SK-N-SH treated with all-trans-retinoic acid at 6 μM for 48 hours (cell line): ENCODE data around the gene LCA5.
A peak's percentile ranks its signal among the peaks of the same experiment; 100 is the strongest.

Experiments used
- ATAC-seq: fragments of 200-7000 bp; cut with Tn5 transposase; 3 replicates; pipeline ENCODE4 v1.9.1; 2020; ENCODE audit warnings: mild to moderate bottlenecking, moderate library complexity
- ARNTL ChIP-seq: fragments of 450-650 bp; formaldehyde crosslinking; IDR thresholded peaks from 2 replicates; pipeline ENCODE4 v1.5.0; 2020; ENCODE audit warnings: low read depth, mild to moderate bottlenecking, moderate library complexity, borderline replicate concordance
- BACH2 ChIP-seq: fragments of 250-450 bp; sonication (Bioruptor Pico); IDR thresholded peaks from 2 replicates; pipeline ENCODE4 v1.9.0; 2021; ENCODE audit warnings: mild to moderate bottlenecking, borderline replicate concordance
- CSDC2 ChIP-seq: fragments of 250-450 bp; sonication (Bioruptor Pico); IDR thresholded peaks from 2 replicates; pipeline ENCODE4 v1.5.0; 2020; ENCODE audit warnings: mild to moderate bottlenecking, moderate library complexity
- ESRRG ChIP-seq: fragments of 250-450 bp; sonication (Bioruptor Pico); IDR thresholded peaks from 2 replicates; pipeline ENCODE4 v1.6.1; 2021; ENCODE audit warnings: mild to moderate bottlenecking
- GLIS3 ChIP-seq: fragments of 250-450 bp; sonication (Bioruptor Pico); IDR thresholded peaks from 2 replicates; pipeline ENCODE4 v1.5.0; 2020; ENCODE audit warnings: mild to moderate bottlenecking, moderate library complexity
- ISL1 ChIP-seq: fragments of 250-450 bp; sonication (Bioruptor Pico); IDR thresholded peaks from 2 replicates; pipeline ENCODE4 v2.1.2; 2022; ENCODE audit warnings: mild to moderate bottlenecking, moderate library complexity
- OSR1 ChIP-seq: fragments of 250-450 bp; sonication (Bioruptor Pico); IDR thresholded peaks from 2 replicates; pipeline ENCODE4 v1.8.0; 2022; ENCODE audit warnings: moderate library complexity, mild to moderate bottlenecking, inconsistent platforms
- PATZ1 ChIP-seq: fragments of 250-450 bp; sonication (Bioruptor Pico); IDR thresholded peaks from 2 replicates; pipeline ENCODE4 v1.8.0; 2020; ENCODE audit warnings: mild to moderate bottlenecking, moderate library complexity, borderline replicate concordance
- PPARA ChIP-seq: fragments of 250-450 bp; sonication (Bioruptor Pico); IDR thresholded peaks from 2 replicates; pipeline ENCODE4 v1.5.0; 2020; ENCODE audit warnings: mild to moderate bottlenecking, borderline replicate concordance
- SNAI2 ChIP-seq: fragments of 250-450 bp; sonication (Bioruptor Pico); IDR thresholded peaks from 2 replicates; pipeline ENCODE4 v1.5.0; 2020; ENCODE audit warnings: mild to moderate bottlenecking, moderate library complexity
- TCF4 ChIP-seq: fragments of 250-450 bp; sonication (Bioruptor Pico); IDR thresholded peaks from 2 replicates; pipeline ENCODE4 v1.8.0; 2021; ENCODE audit warnings: mild to moderate bottlenecking, moderate library complexity, borderline replicate concordance
- TOX ChIP-seq: fragments of 250-450 bp; sonication (Bioruptor Pico); IDR thresholded peaks from 2 replicates; pipeline ENCODE4 v1.8.0; 2021; ENCODE audit warnings: mild to moderate bottlenecking, moderate library complexity, borderline replicate concordance
- ZC3H10 ChIP-seq: fragments of 250-450 bp; sonication (Bioruptor Pico); IDR thresholded peaks from 2 replicates; pipeline ENCODE4 v1.5.1; 2021; ENCODE audit warnings: mild to moderate bottlenecking, moderate library complexity
- ZFP3 ChIP-seq: fragments of 250-450 bp; sonication (Bioruptor Pico); IDR thresholded peaks from 2 replicates; pipeline ENCODE4 v1.5.0; 2020; ENCODE audit warnings: mild to moderate bottlenecking, moderate library complexity
- ZFP30 ChIP-seq: fragments of 450-650 bp; formaldehyde crosslinking; IDR thresholded peaks from 2 replicates; pipeline ENCODE4 v1.5.0; 2022; ENCODE audit warnings: mild to moderate bottlenecking, moderate library complexity
- ZNF565 ChIP-seq: fragments of 450-650 bp; formaldehyde crosslinking; conservative IDR thresholded peaks from 2 replicates; pipeline ENCODE4 v1.5.0; 2020; ENCODE audit warnings: low read depth, mild to moderate bottlenecking, moderate library complexity
- ZNF70 ChIP-seq: fragments of 450-650 bp; formaldehyde crosslinking; IDR thresholded peaks from 2 replicates; pipeline ENCODE4 v1.5.0; 2020; ENCODE audit warnings: mild to moderate bottlenecking, moderate library complexity
- ZNF8 ChIP-seq: fragments of 450-650 bp; formaldehyde crosslinking; IDR thresholded peaks from 2 replicates; pipeline ENCODE4 v1.5.0; 2020; ENCODE audit warnings: mild to moderate bottlenecking, moderate library complexity
- TF ChIP-seq, protein P1 (sequence below): fragments of 250-450 bp; sonication (Bioruptor Pico); IDR thresholded peaks from 2 replicates; pipeline ENCODE4 v1.5.1; 2020; ENCODE audit warnings: low read depth, mild to moderate bottlenecking, moderate library complexity
- TF ChIP-seq, protein P2 (sequence below): fragments of 250-450 bp; sonication (Bioruptor Pico); IDR thresholded peaks from 2 replicates; pipeline ENCODE4 v1.5.0; 2020; ENCODE audit warnings: mild to moderate bottlenecking, moderate library complexity
- TF ChIP-seq, protein P3 (sequence below): fragments of 250-450 bp; sonication (Bioruptor Pico); IDR thresholded peaks from 2 replicates; pipeline ENCODE4 v1.8.0; 2021; ENCODE audit warnings: low read depth, mild to moderate bottlenecking, moderate library complexity, borderline replicate concordance

Gene LCA5

GRCh38 chr6:79570129-79571029 lies 33.1 kb upstream of the LCA5 start:
- peak; percentile 87 for ATAC-seq
- TF ChIP-seq TCF4 (CRISPR knock-in tag) (no peak), ISL1 (CRISPR knock-in tag) (0 out of 2 replicates have a peak, but pooled peaks have one; percentile 33)

DNA sequence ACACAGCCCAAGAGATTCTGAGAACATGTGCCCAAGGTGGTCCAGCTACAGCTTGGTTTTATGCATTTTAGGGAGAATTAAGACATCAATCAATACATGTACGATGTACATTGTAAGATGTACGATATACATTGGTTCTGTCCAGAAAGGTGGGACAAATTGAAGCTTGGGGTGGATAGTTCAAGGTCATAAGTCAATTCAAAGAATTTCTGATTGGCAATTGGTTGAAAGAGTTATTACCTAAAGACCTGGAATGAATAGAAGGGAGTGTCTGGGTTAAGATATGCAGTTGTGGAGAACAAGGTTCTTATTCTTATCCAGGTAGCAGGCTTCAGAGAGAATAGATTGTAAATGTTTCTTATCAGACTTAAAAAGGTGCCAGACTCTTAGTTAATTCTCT lies 31.8 kb upstream of the LCA5 start:
- ATAC-seq = no peak
- no peak for TF ChIP-seq ZC3H10 (CRISPR knock-in tag)
- no peak for TF ChIP-seq ESRRG (CRISPR knock-in tag)
- no peak for TF ChIP-seq ARNTL (CRISPR knock-in tag)
- no peak for TF ChIP-seq SNAI2
- TF ChIP-seq, protein P1, sequence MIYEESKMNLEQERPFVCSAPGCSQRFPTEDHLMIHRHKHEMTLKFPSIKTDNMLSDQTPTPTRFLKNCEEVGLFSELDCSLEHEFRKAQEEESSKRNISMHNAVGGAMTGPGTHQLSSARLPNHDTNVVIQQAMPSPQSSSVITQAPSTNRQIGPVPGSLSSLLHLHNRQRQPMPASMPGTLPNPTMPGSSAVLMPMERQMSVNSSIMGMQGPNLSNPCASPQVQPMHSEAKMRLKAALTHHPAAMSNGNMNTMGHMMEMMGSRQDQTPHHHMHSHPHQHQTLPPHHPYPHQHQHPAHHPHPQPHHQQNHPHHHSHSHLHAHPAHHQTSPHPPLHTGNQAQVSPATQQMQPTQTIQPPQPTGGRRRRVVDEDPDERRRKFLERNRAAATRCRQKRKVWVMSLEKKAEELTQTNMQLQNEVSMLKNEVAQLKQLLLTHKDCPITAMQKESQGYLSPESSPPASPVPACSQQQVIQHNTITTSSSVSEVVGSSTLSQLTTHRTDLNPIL (CRISPR knock-in tag) = no peak
- TF ChIP-seq TCF4 (CRISPR knock-in tag) = no peak
- no peak for TF ChIP-seq ZNF8 (CRISPR knock-in tag)

DNA sequence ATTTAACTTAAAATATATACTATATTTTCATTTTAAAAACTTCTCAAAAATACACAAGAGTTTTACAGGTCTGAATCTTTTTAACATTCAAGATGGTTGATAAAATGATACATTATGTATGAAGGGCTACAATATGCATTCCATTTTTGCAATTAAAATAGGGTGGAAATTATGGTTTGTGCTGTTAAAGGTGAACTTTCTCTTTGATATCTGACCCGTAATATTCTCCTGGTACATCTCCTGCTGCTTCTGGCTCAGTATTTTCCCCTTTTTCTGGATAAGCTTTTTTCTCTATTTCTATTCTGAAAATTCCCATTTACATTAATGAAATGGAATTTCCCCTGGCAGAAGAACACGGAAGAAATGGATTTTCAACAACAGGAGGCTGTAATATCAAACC lies 27.4 kb upstream of the LCA5 start:
- TF ChIP-seq, protein P1 (CRISPR knock-in tag) = no peak
- no peak for TF ChIP-seq ZNF70
- TF ChIP-seq ISL1 (CRISPR knock-in tag) = no peak
- TF ChIP-seq PATZ1 (CRISPR knock-in tag) = no peak
- no peak for TF ChIP-seq ARNTL (CRISPR knock-in tag)
- TF ChIP-seq ZFP3 (CRISPR knock-in tag) = no peak
- no peak for TF ChIP-seq CSDC2 (CRISPR knock-in tag)
- TF ChIP-seq, protein P2, sequence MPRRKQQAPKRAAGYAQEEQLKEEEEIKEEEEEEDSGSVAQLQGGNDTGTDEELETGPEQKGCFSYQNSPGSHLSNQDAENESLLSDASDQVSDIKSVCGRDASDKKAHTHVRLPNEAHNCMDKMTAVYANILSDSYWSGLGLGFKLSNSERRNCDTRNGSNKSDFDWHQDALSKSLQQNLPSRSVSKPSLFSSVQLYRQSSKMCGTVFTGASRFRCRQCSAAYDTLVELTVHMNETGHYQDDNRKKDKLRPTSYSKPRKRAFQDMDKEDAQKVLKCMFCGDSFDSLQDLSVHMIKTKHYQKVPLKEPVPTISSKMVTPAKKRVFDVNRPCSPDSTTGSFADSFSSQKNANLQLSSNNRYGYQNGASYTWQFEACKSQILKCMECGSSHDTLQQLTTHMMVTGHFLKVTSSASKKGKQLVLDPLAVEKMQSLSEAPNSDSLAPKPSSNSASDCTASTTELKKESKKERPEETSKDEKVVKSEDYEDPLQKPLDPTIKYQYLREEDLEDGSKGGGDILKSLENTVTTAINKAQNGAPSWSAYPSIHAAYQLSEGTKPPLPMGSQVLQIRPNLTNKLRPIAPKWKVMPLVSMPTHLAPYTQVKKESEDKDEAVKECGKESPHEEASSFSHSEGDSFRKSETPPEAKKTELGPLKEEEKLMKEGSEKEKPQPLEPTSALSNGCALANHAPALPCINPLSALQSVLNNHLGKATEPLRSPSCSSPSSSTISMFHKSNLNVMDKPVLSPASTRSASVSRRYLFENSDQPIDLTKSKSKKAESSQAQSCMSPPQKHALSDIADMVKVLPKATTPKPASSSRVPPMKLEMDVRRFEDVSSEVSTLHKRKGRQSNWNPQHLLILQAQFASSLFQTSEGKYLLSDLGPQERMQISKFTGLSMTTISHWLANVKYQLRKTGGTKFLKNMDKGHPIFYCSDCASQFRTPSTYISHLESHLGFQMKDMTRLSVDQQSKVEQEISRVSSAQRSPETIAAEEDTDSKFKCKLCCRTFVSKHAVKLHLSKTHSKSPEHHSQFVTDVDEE (CRISPR knock-in tag) = no peak
- no peak for TF ChIP-seq TOX
- no peak for TF ChIP-seq BACH2
- TF ChIP-seq ZNF8 (CRISPR knock-in tag) = no peak
- no peak for TF ChIP-seq ZFP30
- TF ChIP-seq PPARA (CRISPR knock-in tag) = no peak
- TF ChIP-seq ZNF565 (CRISPR knock-in tag) = no peak
- no peak for TF ChIP-seq GLIS3 (CRISPR knock-in tag)
- TF ChIP-seq OSR1 (CRISPR knock-in tag) = no peak
- TF ChIP-seq TCF4 (CRISPR knock-in tag) = no peak
- TF ChIP-seq, protein P3, sequence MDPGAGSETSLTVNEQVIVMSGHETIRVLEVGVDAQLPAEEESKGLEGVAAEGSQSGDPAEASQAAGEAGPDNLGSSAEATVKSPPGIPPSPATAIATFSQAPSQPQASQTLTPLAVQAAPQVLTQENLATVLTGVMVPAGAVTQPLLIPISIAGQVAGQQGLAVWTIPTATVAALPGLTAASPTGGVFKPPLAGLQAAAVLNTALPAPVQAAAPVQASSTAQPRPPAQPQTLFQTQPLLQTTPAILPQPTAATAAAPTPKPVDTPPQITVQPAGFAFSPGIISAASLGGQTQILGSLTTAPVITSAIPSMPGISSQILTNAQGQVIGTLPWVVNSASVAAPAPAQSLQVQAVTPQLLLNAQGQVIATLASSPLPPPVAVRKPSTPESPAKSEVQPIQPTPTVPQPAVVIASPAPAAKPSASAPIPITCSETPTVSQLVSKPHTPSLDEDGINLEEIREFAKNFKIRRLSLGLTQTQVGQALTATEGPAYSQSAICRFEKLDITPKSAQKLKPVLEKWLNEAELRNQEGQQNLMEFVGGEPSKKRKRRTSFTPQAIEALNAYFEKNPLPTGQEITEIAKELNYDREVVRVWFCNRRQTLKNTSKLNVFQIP (CRISPR knock-in tag) = no peak
- TF ChIP-seq, all 23 proteins: peak for 0
- ATAC-seq = no peak
